ENCODE results near the gene IKZF3. TPM values are rescaled to one million over a fixed set of nuclear protein-coding genes. Genes with fewer than 3 reads are reported as not detected.

IKZF3 gene
- total RNA-seq, 1 experiment from 2014 or later: 0.22 TPM

DNA sequence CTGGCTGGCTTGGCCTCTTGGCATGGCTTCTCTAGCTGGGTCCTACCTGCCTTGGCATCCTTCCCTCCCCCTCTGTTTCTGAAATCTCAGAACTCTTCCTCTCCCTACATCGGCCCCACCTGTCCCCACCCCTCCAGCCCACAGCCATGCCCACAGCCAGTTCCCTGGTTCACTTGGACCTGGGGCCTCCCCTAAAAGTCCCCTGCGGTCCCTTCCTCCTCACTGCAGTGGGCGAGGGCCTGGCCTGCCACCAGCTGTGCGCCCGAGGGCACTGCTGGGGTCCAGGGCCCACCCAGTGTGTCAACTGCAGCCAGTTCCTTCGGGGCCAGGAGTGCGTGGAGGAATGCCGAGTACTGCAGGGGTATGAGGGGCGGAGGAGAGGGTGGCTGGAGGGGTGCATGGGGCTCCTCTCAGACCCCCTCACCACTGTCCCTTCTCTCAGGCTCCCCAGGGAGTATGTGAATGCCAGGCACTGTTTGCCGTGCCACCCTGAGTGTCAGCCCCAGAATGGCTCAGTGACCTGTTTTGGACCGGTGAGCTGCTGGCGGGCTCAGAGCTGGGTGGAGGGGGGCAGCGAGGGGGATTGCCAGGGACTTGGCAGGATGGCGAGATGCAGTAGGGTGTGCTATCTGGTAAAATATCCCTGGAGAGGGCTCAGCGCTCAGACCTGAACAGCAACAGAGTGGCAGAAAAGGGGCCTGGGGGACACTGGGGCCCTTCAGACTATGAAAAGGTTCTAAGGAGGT, 147.9 kb downstream of the IKZF3 start:
- no peaks in the 10 kb centered on the region for H3K9me3 Mint-ChIP-seq
- H4K91ac ChIP-seq (ENCODE audit: insufficient read length, low read depth, low read length): no peak overlapping the region
- no peak for DNase-seq
- no CpG with 5 or more reads among the region's 15 CpGs for WGBS (ENCODE audit: extremely low coverage, insufficient read length, low lambda C conversion rate)
- H3K23me2 ChIP-seq (ENCODE audit: insufficient read length, low read depth, low read length, poor library complexity, severe bottlenecking): no peaks in the 10 kb centered on the region
- H3K14ac ChIP-seq (ENCODE audit: insufficient read depth, low read length): no peak overlapping the region
- H3K56ac ChIP-seq (ENCODE audit: insufficient read length, low read depth, low read length): no peak overlapping the region
- H3K4me2 ChIP-seq (ENCODE audit: insufficient read depth, insufficient read length, low read length): no peak overlapping the region
- no peak overlapping the region for H3K4me3 Mint-ChIP-seq
- H2BK15ac ChIP-seq (ENCODE audit: low read depth, low read length): no peak overlapping the region
- H3K27me3 ChIP-seq (ENCODE audit: insufficient read depth, low read length): no peaks in the 10 kb centered on the region
- no peak overlapping the region for H3T11ph ChIP-seq (ENCODE audit: low read length)
- no peaks in the 10 kb centered on the region for H3K27me3 Mint-ChIP-seq (ENCODE audit: low read depth)
- H4K5ac ChIP-seq (ENCODE audit: insufficient read length, low read depth, low read length): no peak overlapping the region
- no peak overlapping the region for H4K8ac ChIP-seq (replicated peaks; ENCODE audit: insufficient read length, low read depth, low read length)
- H2AFZ ChIP-seq (ENCODE audit: low read length): no peak overlapping the region
- no peak overlapping the region for H2AK5ac ChIP-seq (ENCODE audit: insufficient read length, low read length)
- no peak overlapping the region for H2BK12ac ChIP-seq (ENCODE audit: insufficient read length, low read depth, low read length)
- no peaks in the 10 kb centered on the region for H3K79me2 ChIP-seq (ENCODE audit: insufficient read depth, low read length)
- no peak overlapping the region for H3K23ac ChIP-seq (ENCODE audit: insufficient read length, low read depth, low read length)
- no peak overlapping the region for H2BK120ac ChIP-seq (ENCODE audit: low read depth, low read length, poor library complexity, severe bottlenecking)
- no peak overlapping the region for H2BK20ac ChIP-seq (ENCODE audit: low read depth, low read length, poor library complexity, severe bottlenecking)
- no peak overlapping the region for H2BK5ac ChIP-seq (ENCODE audit: insufficient read length, low read length)
- no peaks in the 10 kb centered on the region for H3K79me1 ChIP-seq (ENCODE audit: insufficient read depth, low read depth, low read length, poor library complexity, severe bottlenecking)
- no peak overlapping the region for H3K18ac ChIP-seq (ENCODE audit: insufficient read length, low read depth, low read length)
- H3K9ac ChIP-seq (ENCODE audit: extremely low read depth, insufficient read length, low read length): no peak overlapping the region
- H3K4me1 Mint-ChIP-seq: no peaks in the 10 kb centered on the region
- TF ChIP-seq CTCF (conservative IDR thresholded peaks at IDR 0.05): no peak
- H3K27ac ChIP-seq (ENCODE audit: insufficient read length, low read depth, low read length): no peak overlapping the region
- H3K36me3 Mint-ChIP-seq (ENCODE audit: insufficient read depth in 1 of 3, low read depth in 3 of 3): peaks cover 72 to 93% (median 80%) of the 10 kb centered on the region in 3 experiments; a peak in 6 of 7 replicates
- peak overlapping the region; percentile 53 to 84 (median 77); a peak in 4 of 7 replicates for H3K27ac Mint-ChIP-seq
- no peaks in the 10 kb centered on the region for H4K20me1 ChIP-seq (ENCODE audit: control insufficient read depth, insufficient read depth, insufficient read length)
- no peaks in the 10 kb centered on the region for H3K4me1 ChIP-seq (ENCODE audit: insufficient read depth, low read length)
- H3K9me3 ChIP-seq (ENCODE audit: control insufficient read depth, low read depth, low read length): no peaks in the 10 kb centered on the region
- no peak overlapping the region for H3K4ac ChIP-seq (ENCODE audit: low read depth, low read length)

Data from H9 (cell line).